ELF-1 (cell line): ENCODE data around the gene PLEKHF1.

Experiments
- DNase-seq: peaks from one replicate; pipeline ENCODE4 v3.0.0-alpha.2; 2016; ENCODE audit warnings: low read depth, low spot score

Gene PLEKHF1

GRCh38 chr19:29724746-29725145 is 59.5 kb downstream of the PLEKHF1 start:
- no peak for DNase-seq
